OCI-LY7 (cell line): ENCODE data around the gene TECTB.

Experiments
- EZH2phosphoT487 ChIP-seq: fragments of 200-600 bp; sonication (generic); IDR thresholded peaks from 2 replicates; pipeline ENCODE4 v1.6.1; 2018; ENCODE audit warnings: low read depth, borderline replicate concordance, mild to moderate bottlenecking, mixed run types, antibody characterized with exemption, low read length, moderate library complexity, mixed read lengths
- TF ChIP-seq, protein P1 (sequence below): fragments of 200-600 bp; sonication (generic); conservative IDR thresholded peaks from 2 replicates; pipeline ENCODE4 v1.5.1; 2014; ENCODE audit warnings: mild to moderate bottlenecking, antibody characterized with exemption, low read length, moderate library complexity, mixed read lengths

DNA sequence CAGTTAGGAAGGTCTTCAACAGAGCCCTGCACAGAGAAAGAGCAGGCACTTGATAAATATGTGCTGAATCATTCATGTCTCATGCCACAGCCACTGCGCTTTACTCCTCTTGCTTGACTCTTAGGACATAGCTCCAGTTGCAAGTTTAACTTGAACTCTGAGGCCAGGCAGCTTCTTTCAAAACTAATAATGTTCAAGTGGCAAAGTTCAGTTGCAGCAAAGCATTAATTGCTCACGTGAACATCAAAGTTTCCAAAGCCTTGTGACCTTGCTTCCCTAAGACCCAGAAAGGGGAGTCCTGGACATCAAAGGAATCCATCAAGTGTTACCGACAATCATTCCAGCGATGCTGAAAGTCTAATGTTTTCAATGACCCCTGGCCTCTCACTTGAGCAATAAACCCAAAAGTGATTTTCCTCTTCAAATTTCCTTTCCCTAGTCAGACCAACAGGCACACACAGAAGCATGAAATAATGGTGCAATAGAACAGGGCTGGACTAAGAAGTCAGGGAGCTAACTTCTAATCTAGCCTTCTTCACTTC is 21.8 kb upstream of the TECTB start:
- TF ChIP-seq, protein P1, sequence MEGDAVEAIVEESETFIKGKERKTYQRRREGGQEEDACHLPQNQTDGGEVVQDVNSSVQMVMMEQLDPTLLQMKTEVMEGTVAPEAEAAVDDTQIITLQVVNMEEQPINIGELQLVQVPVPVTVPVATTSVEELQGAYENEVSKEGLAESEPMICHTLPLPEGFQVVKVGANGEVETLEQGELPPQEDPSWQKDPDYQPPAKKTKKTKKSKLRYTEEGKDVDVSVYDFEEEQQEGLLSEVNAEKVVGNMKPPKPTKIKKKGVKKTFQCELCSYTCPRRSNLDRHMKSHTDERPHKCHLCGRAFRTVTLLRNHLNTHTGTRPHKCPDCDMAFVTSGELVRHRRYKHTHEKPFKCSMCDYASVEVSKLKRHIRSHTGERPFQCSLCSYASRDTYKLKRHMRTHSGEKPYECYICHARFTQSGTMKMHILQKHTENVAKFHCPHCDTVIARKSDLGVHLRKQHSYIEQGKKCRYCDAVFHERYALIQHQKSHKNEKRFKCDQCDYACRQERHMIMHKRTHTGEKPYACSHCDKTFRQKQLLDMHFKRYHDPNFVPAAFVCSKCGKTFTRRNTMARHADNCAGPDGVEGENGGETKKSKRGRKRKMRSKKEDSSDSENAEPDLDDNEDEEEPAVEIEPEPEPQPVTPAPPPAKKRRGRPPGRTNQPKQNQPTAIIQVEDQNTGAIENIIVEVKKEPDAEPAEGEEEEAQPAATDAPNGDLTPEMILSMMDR = no peak
- TF ChIP-seq EZH2phosphoT487 = no peak
